Measurements from ENCODE around the gene USF2. TPM values are rescaled to one million over a fixed set of nuclear protein-coding genes. Genes with fewer than 3 reads are reported as not detected.

Gene USF2
- total and polyA plus RNA-seq, 10 of the 15 experiments (the other 5 are each of a cell fraction or from before 2014, with no cell fraction given): 0.56 to 157 (median 65.5) TPM

- TF ChIP-seq ETV6 (conservative IDR thresholded peaks at IDR 0.05 in 1 of 2, IDR thresholded peaks at IDR 0.05 in 1 of 2; ENCODE audit: borderline replicate concordance in 1 of 2, low read depth in 1 of 2) (no peak), YBX1 (IDR thresholded peaks at IDR 0.05) (no peak), STAT3 (IDR thresholded peaks at IDR 0.05; ENCODE audit: low read depth, low read length) (no peak), IRF5 (IDR thresholded peaks at IDR 0.05; ENCODE audit: borderline replicate concordance) (no peak), KLF5 (IDR thresholded peaks at IDR 0.05; ENCODE audit: partially characterized antibody) (no peak), NFXL1 (IDR thresholded peaks at IDR 0.05; ENCODE audit: borderline replicate concordance) (no peak), BCL11A (IDR thresholded peaks at IDR 0.05; ENCODE audit: low read depth, low read length) (no peak), ZZZ3 (IDR thresholded peaks at IDR 0.05; ENCODE audit: control insufficient read depth, insufficient read length, low read depth) (no peak)
Observed at GRCh38 chr19:35304036-35304435, 35.3 kb downstream of the USF2 start (continued).

- Histone ChIP-seq H3K36me3 (ENCODE audit: control insufficient read depth in 2 of 2, insufficient read depth in 2 of 2, low read length in 1 of 2) (no peaks in the 10 kb centered on the region; a peak in 1 of 4 replicates), H2AFZ (ENCODE audit: control insufficient read depth, low read depth, low read length) (no peak overlapping the region), H3K27me3 (replicated peaks in 1 of 2; ENCODE audit: control insufficient read depth in 2 of 2, insufficient read depth in 2 of 2, low read length in 1 of 2) (no peaks in the 10 kb centered on the region), H3K9me3 (replicated peaks; ENCODE audit: control insufficient read depth, insufficient read depth, low read length) (no peaks in the 10 kb centered on the region), H3K4me1 (ENCODE audit: control insufficient read depth, insufficient read depth, low read length) (no peaks in the 10 kb centered on the region), H3K79me2 (ENCODE audit: control insufficient read depth, insufficient read depth, low read length) (no peaks in the 10 kb centered on the region), H3K4me3 (no peak overlapping the region), H3K27ac (ENCODE audit: control insufficient read depth, insufficient read depth) (no peak overlapping the region), H4K20me1 (ENCODE audit: control insufficient read depth, insufficient read depth) (no peaks in the 10 kb centered on the region), H3K9ac (ENCODE audit: control insufficient read depth, insufficient read depth, low read length) (no peak overlapping the region), H3K4me2 (ENCODE audit: control insufficient read depth, insufficient read depth) (no peak overlapping the region)
- ChIA-PET SMC1A (ENCODE audit: uncharacterized antibody, unreplicated experiment) (interaction anchor here (1.0 to 1.5 kb wide), 3 partner anchors 10 to 164 kb away, joined by 3 to 4 read pairs (median 3); no protein-coding TSS in a partner anchor), RAD21 (ENCODE audit: unreplicated experiment) (interaction anchor here (1.0 kb wide), 1 partner anchor 16 kb away, joined by 3 read pairs; no protein-coding TSS in a partner anchor), POLR2A (no interaction called here), CTCF (interaction anchor here (0.6 to 1.4 kb wide), 6 partner anchors 13 to 163 kb away, joined by 3 to 6 read pairs (median 4); no protein-coding TSS in a partner anchor)
- FAIRE-seq (no peak), DNase-seq (ENCODE audit: low read depth, low spot score) (no peak), ATAC-seq (no peak)
- BruUV-seq (replicated peaks): no TSS peak
- intact Hi-C loops (cut with micrococcal nuclease; ENCODE audit: unreplicated experiment) (loop anchor here (5.0 kb wide), 1 partner anchor 42 kb away; the partner anchor contains the start of gene FFAR1), in situ Hi-C loops (cut with MboI) (no loop called here)
- TF ChIP-seq CEBPZ (IDR thresholded peaks at IDR 0.05; ENCODE audit: low read depth, low read length) (no peak), RB1 (IDR thresholded peaks at IDR 0.05; ENCODE audit: borderline replicate concordance) (no peak), ZNF622 (IDR thresholded peaks at IDR 0.05) (no peak)
- 43% methylated on average over 6 of the region's 6 CpGs for WGBS (ENCODE audit: insufficient coverage, insufficient replicate concordance, low lambda C conversion rate, missing lambda C conversion rate)
Observed at GRCh38 chr19:35305181-35305580, 36.4 kb downstream of the USF2 start.
